ENCODE results near the gene ARID1B. TPM values are rescaled to one million over a fixed set of nuclear protein-coding genes. Genes with fewer than 3 reads are reported as not detected.

The ARID1B gene
- total RNA-seq, 4 donors from 2014 or later = 87.1 to 194 (median 115) TPM

GRCh38 chr6:156931283-156931682 lies 154.1 kb downstream of the ARID1B start:
- DNase-seq = no peak
- 93 to 100% methylated on average over 2 to 3 of the region's 3 CpGs for WGBS, 2 donors (ENCODE audit: low coverage in 1 of 2)
- Histone ChIP-seq H3K27me3 (no peaks in the 10 kb centered on the region), H3K9me3 (no peaks in the 10 kb centered on the region), H3K4me1 (peaks cover 22 to 49% (median 32%) of the 10 kb centered on the region in 4 donors), H3K36me3 (no peaks in the 10 kb centered on the region), H3K4me3 (no peak overlapping the region), H3K27ac (no peak overlapping the region)
- no peak for TF ChIP-seq POLR2A (IDR thresholded peaks at IDR 0.05)
- in situ Hi-C loops (cut with MboI; ENCODE audit: low pct_ligation_motif_present in 1 of 4, low pct_unique_long_range_greater_than_20kb in 1 of 4, low sequenced_read_pairs in 3 of 4) (no loop called here), intact Hi-C loops (cut with DNase I; ENCODE audit: low total_unique reads) (no loop called here)

- H3K36me3 ChIP-seq = no peaks in the 10 kb centered on the region
- in situ Hi-C loops (cut with MboI; ENCODE audit: low pct_ligation_motif_present in 1 of 4, low pct_unique_long_range_greater_than_20kb in 1 of 4, low sequenced_read_pairs in 3 of 4) (no loop called here), intact Hi-C loops (cut with DNase I; ENCODE audit: low total_unique reads) (no loop called here)
- peak; percentile 76 for DNase-seq
- WGBS, 2 donors (ENCODE audit: low coverage in 1 of 2) = 22 to 37% methylated on average over 5 to 7 of the region's 7 CpGs
- H3K27me3 ChIP-seq = no peaks in the 10 kb centered on the region
- TF ChIP-seq CTCF (IDR thresholded peaks at IDR 0.05) (peak in 1 of 5 experiments; percentile 11), EP300 (IDR thresholded peaks at IDR 0.05; ENCODE audit: low read depth) (no peak)
- peak overlapping the region; percentile 60 to 81 (median 72) for H3K27ac ChIP-seq
- peaks cover 22 to 57% (median 32%) of the 10 kb centered on the region in 4 donors for H3K4me1 ChIP-seq
- no peaks in the 10 kb centered on the region for H3K9me3 ChIP-seq
- peak overlapping the region in 1 of 4 donors; percentile 17 for H3K4me3 ChIP-seq
Measured at GRCh38 chr6:156933201-156934068, 156.3 kb downstream of the ARID1B start.

- H3K36me3 ChIP-seq = no peaks in the 10 kb centered on the region
- WGBS, 2 donors (ENCODE audit: low coverage in 1 of 2) = 47 to 53% methylated on average over 2 of the region's 2 CpGs
- DNase-seq = no peak
- no peak overlapping the region for H3K4me3 ChIP-seq
- no peaks in the 10 kb centered on the region for H3K27me3 ChIP-seq
- TF ChIP-seq POLR2AphosphoS5 (IDR thresholded peaks at IDR 0.05) = no peak
- no peak for TF ChIP-seq POLR2A (IDR thresholded peaks at IDR 0.05)
- TF ChIP-seq CTCF (IDR thresholded peaks at IDR 0.05) = no peak
- no peak for TF ChIP-seq EP300 (IDR thresholded peaks at IDR 0.05; ENCODE audit: low read depth)
- peaks cover 22 to 62% (median 32%) of the 10 kb centered on the region in 4 donors for H3K4me1 ChIP-seq
- intact Hi-C loops (cut with DNase I; ENCODE audit: low total_unique reads) (no loop called here), in situ Hi-C loops (cut with MboI; ENCODE audit: low pct_ligation_motif_present in 1 of 4, low pct_unique_long_range_greater_than_20kb in 1 of 4, low sequenced_read_pairs in 3 of 4) (no loop called here)
- H3K27ac ChIP-seq = peak overlapping the region; percentile 60 to 81 (median 72)
- no peaks in the 10 kb centered on the region for H3K9me3 ChIP-seq
Measured at GRCh38 chr6:156934069-156934460, 156.9 kb downstream of the ARID1B start.

GRCh38 chr6:156935000-156935399 lies 157.8 kb downstream of the ARID1B start:
- in situ Hi-C loops (cut with MboI; ENCODE audit: low pct_ligation_motif_present in 1 of 4, low pct_unique_long_range_greater_than_20kb in 1 of 4, low sequenced_read_pairs in 3 of 4) = no loop called here

GRCh38 chr6:156938143-156938542 lies 161.0 kb downstream of the ARID1B start:
- TF ChIP-seq POLR2AphosphoS5 (IDR thresholded peaks at IDR 0.05) (no peak), POLR2A (IDR thresholded peaks at IDR 0.05) (no peak), CTCF (IDR thresholded peaks at IDR 0.05) (no peak), EP300 (IDR thresholded peaks at IDR 0.05; ENCODE audit: low read depth) (no peak)
- WGBS, 2 donors (ENCODE audit: low coverage in 1 of 2) = 50% methylated on average over 1 of the region's 1 CpG
- H3K27ac ChIP-seq = no peak overlapping the region
- intact Hi-C loops (cut with DNase I; ENCODE audit: low total_unique reads) (no loop called here), in situ Hi-C loops (cut with MboI; ENCODE audit: low pct_ligation_motif_present in 1 of 4, low pct_unique_long_range_greater_than_20kb in 1 of 4, low sequenced_read_pairs in 3 of 4) (no loop called here)
- no peaks in the 10 kb centered on the region for H3K27me3 ChIP-seq
- DNase-seq = no peak
- H3K4me1 ChIP-seq = peaks cover 11 to 59% (median 26%) of the 10 kb centered on the region in 4 donors
- no peak overlapping the region for H3K4me3 ChIP-seq
- no peaks in the 10 kb centered on the region for H3K9me3 ChIP-seq
- no peaks in the 10 kb centered on the region for H3K36me3 ChIP-seq

More at GRCh38 chr6:156935000-156935399, 157.8 kb downstream of the ARID1B start:
- no peak for DNase-seq
- WGBS, 2 donors (ENCODE audit: low coverage in 1 of 2) = 84 to 89% methylated on average over 5 of the region's 5 CpGs
- no peak for TF ChIP-seq POLR2AphosphoS5 (IDR thresholded peaks at IDR 0.05)
- H3K4me3 ChIP-seq = no peak overlapping the region
- peak overlapping the region in 1 of 4 donors; percentile 81 for H3K27ac ChIP-seq
- no peaks in the 10 kb centered on the region for H3K9me3 ChIP-seq
- H3K36me3 ChIP-seq = no peaks in the 10 kb centered on the region
- peaks cover 22 to 66% (median 35%) of the 10 kb centered on the region in 4 donors for H3K4me1 ChIP-seq
- no peaks in the 10 kb centered on the region for H3K27me3 ChIP-seq
- intact Hi-C loops (cut with DNase I; ENCODE audit: low total_unique reads) = no loop called here

Measured in transverse colon (tissue), 4 donors.